Measurements from ENCODE around the gene CEP170B.

- no peak for TF ChIP-seq CREB3L1 (IDR thresholded peaks at IDR 0.05; ENCODE audit: borderline replicate concordance, low read depth)
- no peak for TF ChIP-seq YY1 (IDR thresholded peaks at IDR 0.05; ENCODE audit: borderline replicate concordance in 1 of 3, control insufficient read depth in 1 of 3, extremely low read depth in 1 of 3, insufficient read depth in 3 of 3, insufficient read length in 1 of 3, insufficient replicate concordance in 2 of 3, low read depth in 1 of 3, low read length in 2 of 3)
- TF ChIP-seq E4F1 (CRISPR knock-in tag; IDR thresholded peaks at IDR 0.05; ENCODE audit: borderline replicate concordance): no peak
- TF ChIP-seq RBM39 (optimal IDR thresholded peaks at IDR 0.05; ENCODE audit: low read depth, low read length): no peak
- TF ChIP-seq ETV1 (tag; conservative IDR thresholded peaks at IDR 0.05; ENCODE audit: low read depth): no peak
- no peak for TF ChIP-seq ZNF280B (CRISPR knock-in tag; IDR thresholded peaks at IDR 0.05)
- TF ChIP-seq ZNF274 (IDR thresholded peaks at IDR 0.05; ENCODE audit: borderline replicate concordance, low read depth, low read length): no peak
- TF ChIP-seq FOXA3 (CRISPR knock-in tag; conservative IDR thresholded peaks at IDR 0.05 in 1 of 2, IDR thresholded peaks at IDR 0.05 in 1 of 2): no peak
- no peak for TF ChIP-seq KAT8 (IDR thresholded peaks at IDR 0.05; ENCODE audit: low read depth)
- TF ChIP-seq HMGXB4 (CRISPR knock-in tag; IDR thresholded peaks at IDR 0.05): no peak
- no peak for TF ChIP-seq SMAD3 (CRISPR knock-in tag; conservative IDR thresholded peaks at IDR 0.05)
Measured at GRCh38 chr14:104892531-104893434, 27.7 kb downstream of the CEP170B start.

Measured in K562 (cell line).